PC-3 (cell line): ENCODE measurements around the gene NKAIN2. TPM values are rescaled to one million over a fixed set of nuclear protein-coding genes. Genes with fewer than 3 reads are reported as not detected.

Source experiments
- ATAC-seq: fragments of 200-7000 bp; cut with Tn5 transposase; 2 replicates; pipeline ENCODE4 v1.9.1; 2020; ENCODE audit warnings: mild to moderate bottlenecking, moderate library complexity
- BruUV-seq: library from RNA; stranded (reverse); fragments of 400-500 nt; replicated peaks from 2 replicates; lab custom pipeline; 2021; lab: Mats Ljungman, UMichigan
- CTCF ChIA-PET: fragments of 300-600 bp; sonication (Branson Sonifier 250); formaldehyde crosslinking; loops from one replicate; lab custom pipeline; 2022; ENCODE audit warnings: antibody characterized with exemption; lab: Charles Lee
- POLR2A ChIA-PET: fragments of 300-600 bp; sonication (Branson Sonifier 250); formaldehyde crosslinking; loops from one replicate; lab custom pipeline; 2022; ENCODE audit warnings: antibody characterized with exemption; ENCODE audit not compliant: unreplicated experiment; lab: Charles Lee
- DNase-seq: peaks from one replicate; pipeline ENCODE4 v3.0.0-alpha.2; 2015
- H2AFZ ChIP-seq: fragments of 300-600 bp; sonication (generic); 2 replicates; pipeline ENCODE4 v1.6.0; 2016; ENCODE audit warnings: antibody characterized with exemption, low read length
- H3F3A ChIP-seq: fragments of 300-600 bp; sonication (generic); one replicate; pipeline ENCODE4 v1.6.0; 2017; ENCODE audit warnings: antibody characterized with exemption, low read length, control low read depth, mild to moderate bottlenecking; ENCODE audit not compliant: unreplicated experiment
- H3K27ac ChIP-seq: fragments of 300-600 bp; sonication (generic); 2 replicates; pipeline ENCODE4 v1.5.1; 2016; ENCODE audit warnings: mild to moderate bottlenecking, low read length
- H3K27me3 ChIP-seq: fragments of 300-600 bp; sonication (generic); 2 replicates; pipeline ENCODE4 v1.6.1; 2016; ENCODE audit warnings: low read length, mixed read lengths
- H3K36me3 ChIP-seq: fragments of 300-600 bp; sonication (generic); 2 replicates; pipeline ENCODE4 v1.6.1; 2016; ENCODE audit warnings: low read depth, mixed run types, low read length, mixed read lengths
- H3K4me1 ChIP-seq: fragments of 300-600 bp; sonication (generic); 2 replicates; pipeline ENCODE4 v1.5.1; 2016; ENCODE audit warnings: low read length; ENCODE audit not compliant: insufficient read depth
- H3K4me2 ChIP-seq: fragments of 300-600 bp; sonication (generic); 2 replicates; pipeline ENCODE4 v1.6.0; 2016; ENCODE audit warnings: low read length
- H3K4me3 ChIP-seq: fragments of 300-600 bp; sonication (generic); 2 replicates; pipeline ENCODE4 v1.5.1; 2016; ENCODE audit warnings: mild to moderate bottlenecking, low read length, mixed read lengths
- H3K79me2 ChIP-seq: fragments of 300-600 bp; sonication (generic); 2 replicates; pipeline ENCODE4 v1.6.1; 2017; ENCODE audit warnings: low read length, mixed read lengths
- H3K9ac ChIP-seq: fragments of 300-600 bp; sonication (generic); 2 replicates; pipeline ENCODE4 v1.6.0; 2016; ENCODE audit warnings: mild to moderate bottlenecking, low read length
- H3K9me2 ChIP-seq: fragments of 300-600 bp; sonication (generic); replicated peaks from 2 replicates; pipeline ENCODE4 v1.6.1; 2016; ENCODE audit warnings: mixed run types, low read length, mixed read lengths
- H3K9me3 ChIP-seq: fragments of 300-600 bp; sonication (generic); 2 replicates; pipeline ENCODE4 v1.6.1; 2016; ENCODE audit warnings: low read length, mixed read lengths
- H4K20me1 ChIP-seq: fragments of 300-600 bp; sonication (generic); 2 replicates; pipeline ENCODE4 v1.6.1; 2016; ENCODE audit warnings: low read length, mixed read lengths
- CTCF ChIP-seq: fragments of 300-600 bp; sonication (generic); conservative IDR thresholded peaks from 2 replicates; pipeline ENCODE4 v1.5.1; 2017; ENCODE audit warnings: antibody characterized with exemption, low read depth, mild to moderate bottlenecking, low read length
- EZH2 ChIP-seq: fragments of 300-600 bp; sonication (generic); IDR thresholded peaks from one replicate; pipeline ENCODE4 v1.6.1; 2017; ENCODE audit warnings: antibody characterized with exemption, mild to moderate bottlenecking, low read length; ENCODE audit not compliant: unreplicated experiment
- EZH2phosphoT487 ChIP-seq: fragments of 300-600 bp; sonication (generic); IDR thresholded peaks from 2 replicates; pipeline ENCODE4 v1.6.1; 2018; ENCODE audit warnings: mild to moderate bottlenecking, antibody characterized with exemption, low read length, borderline replicate concordance
- intact Hi-C: fragments of 100-400 bp; cut with micrococcal nuclease; formaldehyde crosslinking; loops from 2 replicates; pipeline ENCODE4 v1.9.0; 2023
- total RNA-seq: library from RNA; depleted of rRNA; stranded (reverse); fragments of >200 nt; gene quantifications from 2 replicates; pipeline ENCODE4 v1.2.3, GENCODE V29; 2014

Gene NKAIN2
- total RNA-seq, 1 experiment from 2014 or later = not detected

GRCh38 chr6:124073820-124074587 lies 270.3 kb downstream of the NKAIN2 start:
- BruUV-seq = no TSS peak
- Histone ChIP-seq H3F3A (no peaks in the 10 kb centered on the region), H3K4me1 (no peaks in the 10 kb centered on the region), H3K79me2 (no peaks in the 10 kb centered on the region), H3K9me3 (no peaks in the 10 kb centered on the region), H3K27me3 (no peaks in the 10 kb centered on the region), H3K27ac (no peak overlapping the region), H2AFZ (no peak overlapping the region), H3K4me3 (no peak overlapping the region), H3K9me2 (no peaks in the 10 kb centered on the region), H3K9ac (no peak overlapping the region), H3K36me3 (no peaks in the 10 kb centered on the region), H4K20me1 (no peaks in the 10 kb centered on the region), H3K4me2 (no peak overlapping the region)
- CTCF ChIA-PET = no interaction called here
- no peak for DNase-seq
- ATAC-seq = no peak
- POLR2A ChIA-PET = no interaction called here
- intact Hi-C loops = no loop called here
- TF ChIP-seq EZH2phosphoT487 = no peak
- TF ChIP-seq CTCF = no peak
- TF ChIP-seq EZH2 = no peak

- no peak overlapping the region for H3K4me3 ChIP-seq
- no peak overlapping the region for H2AFZ ChIP-seq
- ChIA-PET CTCF (no interaction called here), POLR2A (no interaction called here)
- no peaks in the 10 kb centered on the region for H3K4me1 ChIP-seq
- TF ChIP-seq EZH2 (no peak), EZH2phosphoT487 (no peak), CTCF (no peak)
- no peaks in the 10 kb centered on the region for H4K20me1 ChIP-seq
- H3K9me3 ChIP-seq = no peaks in the 10 kb centered on the region
- DNase-seq (no peak), ATAC-seq (no peak)
- intact Hi-C loops = no loop called here
- H3K36me3 ChIP-seq = no peaks in the 10 kb centered on the region
- H3K9me2 ChIP-seq = no peaks in the 10 kb centered on the region
- H3K27ac ChIP-seq = no peak overlapping the region
- H3K27me3 ChIP-seq = no peaks in the 10 kb centered on the region
- H3K4me2 ChIP-seq = no peak overlapping the region
- no peaks in the 10 kb centered on the region for H3F3A ChIP-seq
- H3K9ac ChIP-seq = no peak overlapping the region
- no peaks in the 10 kb centered on the region for H3K79me2 ChIP-seq
- BruUV-seq = no TSS peak
These were observed 270.9 kb downstream of the NKAIN2 start for GRCh38 chr6:124074606-124075005.

- Histone ChIP-seq H2AFZ (no peak overlapping the region), H3K9ac (no peak overlapping the region), H3K79me2 (no peaks in the 10 kb centered on the region), H3K4me1 (no peaks in the 10 kb centered on the region), H3K9me3 (no peaks in the 10 kb centered on the region), H3K4me3 (no peak overlapping the region), H3K4me2 (no peak overlapping the region), H3K9me2 (no peaks in the 10 kb centered on the region), H3K36me3 (no peaks in the 10 kb centered on the region), H3K27ac (no peak overlapping the region), H4K20me1 (no peaks in the 10 kb centered on the region), H3F3A (no peaks in the 10 kb centered on the region), H3K27me3 (no peaks in the 10 kb centered on the region)
- TF ChIP-seq CTCF (no peak), EZH2phosphoT487 (no peak), EZH2 (no peak)
- ChIA-PET POLR2A (no interaction called here), CTCF (no interaction called here)
- intact Hi-C loops = no loop called here
- DNase-seq (no peak), ATAC-seq (no peak)
- no TSS peak for BruUV-seq
These were observed 272.8 kb downstream of the NKAIN2 start for GRCh38 chr6:124076336-124077048.
